ENCODE results near the gene MAP2K5.

MAP2K5 gene

GRCh38 chr15:67601073-67601472 lies 58.6 kb downstream of the MAP2K5 start:
- Histone ChIP-seq H3K27ac (replicated peaks; ENCODE audit: low read length) (no peak overlapping the region), H4K8ac (ENCODE audit: low read depth, low read length) (no peak overlapping the region), H3K36me3 (replicated peaks in 1 of 2; ENCODE audit: control insufficient read depth in 2 of 2, insufficient read depth in 2 of 2, low read length in 2 of 2) (peaks cover 0 to 4% of the 10 kb centered on the region in 2 donors), H2BK5ac (ENCODE audit: low read length) (no peak overlapping the region), H3K4me1 (ENCODE audit: control insufficient read depth in 2 of 2, insufficient read depth in 1 of 2, low read depth in 1 of 2, low read length in 2 of 2) (no peaks in the 10 kb centered on the region), H2BK12ac (ENCODE audit: low read length) (no peak overlapping the region), H2AK5ac (ENCODE audit: low read depth, low read length) (no peak overlapping the region), H4K91ac (ENCODE audit: low read depth, low read length, poor library complexity) (no peak overlapping the region), H3K23ac (ENCODE audit: low read depth, low read length, poor library complexity) (no peak overlapping the region), H3K9me3 (replicated peaks in 1 of 2; ENCODE audit: control insufficient read depth in 2 of 2, insufficient read depth in 1 of 2, low read depth in 1 of 2, low read length in 2 of 2) (no peaks in the 10 kb centered on the region), H2BK120ac (ENCODE audit: low read depth, low read length) (no peak overlapping the region), H3K14ac (ENCODE audit: low read length) (no peak overlapping the region), H3K4me3 (ENCODE audit: low read length in 2 of 2) (no peak overlapping the region), H2AFZ (ENCODE audit: low read length) (no peak overlapping the region), H3K18ac (ENCODE audit: low read length) (no peak overlapping the region), H2BK15ac (ENCODE audit: low read length) (no peak overlapping the region), H3K4me2 (ENCODE audit: insufficient read depth, low read length, poor library complexity, severe bottlenecking) (no peak overlapping the region), H3K27me3 (ENCODE audit: control insufficient read depth in 3 of 3, insufficient read depth in 3 of 3, low read depth in 1 of 3, low read length in 3 of 3) (no peaks in the 10 kb centered on the region), H3K4ac (ENCODE audit: low read length) (no peak overlapping the region), H3K79me1 (ENCODE audit: low read depth, low read length) (no peaks in the 10 kb centered on the region), H3K9ac (ENCODE audit: low read depth, low read length, poor library complexity) (no peak overlapping the region)
- WGBS, 2 donors (ENCODE audit: extremely low coverage in 2 of 2, insufficient read length in 2 of 2, insufficient replicate concordance in 1 of 2) = no CpG with 5 or more reads among the region's 2 CpGs
- DNase-seq (ENCODE audit: low spot score) = no peak

- H3K27me3 ChIP-seq (ENCODE audit: control insufficient read depth in 3 of 3, insufficient read depth in 3 of 3, low read depth in 1 of 3, low read length in 3 of 3) = no peaks in the 10 kb centered on the region
- no peak overlapping the region for H2AK5ac ChIP-seq (ENCODE audit: low read depth, low read length)
- no peak overlapping the region for H2BK15ac ChIP-seq (ENCODE audit: low read length)
- H3K4me1 ChIP-seq (ENCODE audit: control insufficient read depth in 2 of 2, insufficient read depth in 1 of 2, low read depth in 1 of 2, low read length in 2 of 2) = peaks cover 1 to 2% of the 10 kb centered on the region in 2 donors
- no peak overlapping the region for H3K4me3 ChIP-seq (ENCODE audit: low read length in 2 of 2)
- H3K4ac ChIP-seq (ENCODE audit: low read length) = no peak overlapping the region
- H3K9ac ChIP-seq (ENCODE audit: low read depth, low read length, poor library complexity) = no peak overlapping the region
- WGBS, 2 donors (ENCODE audit: extremely low coverage in 2 of 2, insufficient read length in 2 of 2, insufficient replicate concordance in 1 of 2) = no CpG with 5 or more reads among the region's 4 CpGs
- no peak overlapping the region for H4K91ac ChIP-seq (ENCODE audit: low read depth, low read length, poor library complexity)
- no peak overlapping the region for H3K4me2 ChIP-seq (ENCODE audit: insufficient read depth, low read length, poor library complexity, severe bottlenecking)
- H3K36me3 ChIP-seq (replicated peaks in 1 of 2; ENCODE audit: control insufficient read depth in 2 of 2, insufficient read depth in 2 of 2, low read length in 2 of 2) = peaks cover 0 to 4% of the 10 kb centered on the region in 2 donors
- H3K79me1 ChIP-seq (ENCODE audit: low read depth, low read length) = no peaks in the 10 kb centered on the region
- no peak overlapping the region for H2BK5ac ChIP-seq (ENCODE audit: low read length)
- H2AFZ ChIP-seq (ENCODE audit: low read length) = no peak overlapping the region
- no peak overlapping the region for H4K8ac ChIP-seq (ENCODE audit: low read depth, low read length)
- no peak overlapping the region for H3K23ac ChIP-seq (ENCODE audit: low read depth, low read length, poor library complexity)
- no peaks in the 10 kb centered on the region for H3K9me3 ChIP-seq (replicated peaks in 1 of 2; ENCODE audit: control insufficient read depth in 2 of 2, insufficient read depth in 1 of 2, low read depth in 1 of 2, low read length in 2 of 2)
- H3K14ac ChIP-seq (ENCODE audit: low read length) = no peak overlapping the region
- no peak overlapping the region for H2BK12ac ChIP-seq (ENCODE audit: low read length)
- DNase-seq (ENCODE audit: low spot score) = no peak
- no peak overlapping the region for H3K27ac ChIP-seq (replicated peaks; ENCODE audit: low read length)
- H3K18ac ChIP-seq (ENCODE audit: low read length) = no peak overlapping the region
- H2BK120ac ChIP-seq (ENCODE audit: low read depth, low read length) = no peak overlapping the region
Observed at GRCh38 chr15:67603063-67603462, 60.6 kb downstream of the MAP2K5 start.

- Histone ChIP-seq H3K4ac (ENCODE audit: low read length) (no peak overlapping the region), H3K4me3 (ENCODE audit: low read length in 2 of 2) (no peak overlapping the region), H3K27me3 (ENCODE audit: control insufficient read depth in 3 of 3, insufficient read depth in 3 of 3, low read depth in 1 of 3, low read length in 3 of 3) (no peaks in the 10 kb centered on the region), H4K8ac (ENCODE audit: low read depth, low read length) (no peak overlapping the region), H3K4me2 (ENCODE audit: insufficient read depth, low read length, poor library complexity, severe bottlenecking) (no peak overlapping the region), H2BK120ac (ENCODE audit: low read depth, low read length) (no peak overlapping the region), H2BK12ac (ENCODE audit: low read length) (no peak overlapping the region), H4K91ac (ENCODE audit: low read depth, low read length, poor library complexity) (no peak overlapping the region), H3K79me1 (ENCODE audit: low read depth, low read length) (no peaks in the 10 kb centered on the region), H3K27ac (replicated peaks; ENCODE audit: low read length) (no peak overlapping the region), H2BK15ac (ENCODE audit: low read length) (no peak overlapping the region), H3K36me3 (replicated peaks in 1 of 2; ENCODE audit: control insufficient read depth in 2 of 2, insufficient read depth in 2 of 2, low read length in 2 of 2) (peaks cover 0 to 4% of the 10 kb centered on the region in 2 donors), H3K23ac (ENCODE audit: low read depth, low read length, poor library complexity) (no peak overlapping the region), H3K14ac (ENCODE audit: low read length) (no peak overlapping the region), H2AK5ac (ENCODE audit: low read depth, low read length) (no peak overlapping the region), H3K9ac (ENCODE audit: low read depth, low read length, poor library complexity) (no peak overlapping the region), H2AFZ (ENCODE audit: low read length) (no peak overlapping the region), H3K9me3 (replicated peaks in 1 of 2; ENCODE audit: control insufficient read depth in 2 of 2, insufficient read depth in 1 of 2, low read depth in 1 of 2, low read length in 2 of 2) (no peaks in the 10 kb centered on the region), H2BK5ac (ENCODE audit: low read length) (no peak overlapping the region), H3K4me1 (ENCODE audit: control insufficient read depth in 2 of 2, insufficient read depth in 1 of 2, low read depth in 1 of 2, low read length in 2 of 2) (peaks cover 5 to 7% of the 10 kb centered on the region in 2 donors), H3K18ac (ENCODE audit: low read length) (no peak overlapping the region)
- no peak for DNase-seq (ENCODE audit: low spot score)
- WGBS, 2 donors (ENCODE audit: extremely low coverage in 2 of 2, insufficient read length in 2 of 2, insufficient replicate concordance in 1 of 2) = no CpG with 5 or more reads among the region's 2 CpGs
Observed at GRCh38 chr15:67605871-67606270, 63.4 kb downstream of the MAP2K5 start.

GRCh38 chr15:67606742-67607141 lies 64.2 kb downstream of the MAP2K5 start:
- Histone ChIP-seq H2BK120ac (ENCODE audit: low read depth, low read length) (no peak overlapping the region), H2BK5ac (ENCODE audit: low read length) (no peak overlapping the region), H3K18ac (ENCODE audit: low read length) (no peak overlapping the region), H2BK12ac (ENCODE audit: low read length) (no peak overlapping the region), H3K36me3 (replicated peaks in 1 of 2; ENCODE audit: control insufficient read depth in 2 of 2, insufficient read depth in 2 of 2, low read length in 2 of 2) (peaks cover 0 to 4% of the 10 kb centered on the region in 2 donors), H3K4me2 (ENCODE audit: insufficient read depth, low read length, poor library complexity, severe bottlenecking) (no peak overlapping the region), H3K4me3 (ENCODE audit: low read length in 2 of 2) (no peak overlapping the region), H3K23ac (ENCODE audit: low read depth, low read length, poor library complexity) (no peak overlapping the region), H3K79me1 (ENCODE audit: low read depth, low read length) (no peaks in the 10 kb centered on the region), H3K4me1 (ENCODE audit: control insufficient read depth in 2 of 2, insufficient read depth in 1 of 2, low read depth in 1 of 2, low read length in 2 of 2) (peaks cover 5 to 7% of the 10 kb centered on the region in 2 donors), H3K27me3 (ENCODE audit: control insufficient read depth in 3 of 3, insufficient read depth in 3 of 3, low read depth in 1 of 3, low read length in 3 of 3) (no peaks in the 10 kb centered on the region), H3K9me3 (replicated peaks in 1 of 2; ENCODE audit: control insufficient read depth in 2 of 2, insufficient read depth in 1 of 2, low read depth in 1 of 2, low read length in 2 of 2) (no peaks in the 10 kb centered on the region), H4K91ac (ENCODE audit: low read depth, low read length, poor library complexity) (no peak overlapping the region), H3K14ac (ENCODE audit: low read length) (no peak overlapping the region), H3K9ac (ENCODE audit: low read depth, low read length, poor library complexity) (no peak overlapping the region), H2AK5ac (ENCODE audit: low read depth, low read length) (no peak overlapping the region), H2BK15ac (ENCODE audit: low read length) (no peak overlapping the region), H3K27ac (replicated peaks; ENCODE audit: low read length) (no peak overlapping the region), H3K4ac (ENCODE audit: low read length) (no peak overlapping the region), H4K8ac (ENCODE audit: low read depth, low read length) (no peak overlapping the region), H2AFZ (ENCODE audit: low read length) (no peak overlapping the region)
- no peak for DNase-seq (ENCODE audit: low spot score)
- WGBS, 2 donors (ENCODE audit: extremely low coverage in 2 of 2, insufficient read length in 2 of 2, insufficient replicate concordance in 1 of 2) = no CpG with 5 or more reads among the region's 1 CpG

Measured in neuronal stem cell (in vitro differentiated cells).